A549 (cell line): ENCODE results near the gene ARAP3. TPM values are rescaled to one million over a fixed set of nuclear protein-coding genes. Genes with fewer than 3 reads are reported as not detected.

Source experiments
- ATAC-seq, 2 experiments: fragments of 200-7000 bp in 1 of 2; fragments of >200 bp in 1 of 2; cut with Nextera tagmentation in 1 of 2; cut with Tn5 transposase in 1 of 2; 3 replicates each; pipeline versions ENCODE4 v1.8.0 to v1.9.1; 2018 to 2020; ENCODE audit warnings: mild to moderate bottlenecking in 1 of 2, moderate library complexity in 1 of 2
- CTCF ChIA-PET: fragments of 300-600 bp; sonication (Branson Sonifier 250); formaldehyde crosslinking; extraction: SDS; loops from one replicate; lab custom pipeline; 2021; ENCODE audit warnings: antibody characterized with exemption, inconsistent platforms; lab: Yijun Ruan, JAX
- POLR2A ChIA-PET: fragments of 350-600 bp; formaldehyde crosslinking; extraction: SDS; loops from one replicate; lab custom pipeline; 2021; ENCODE audit warnings: antibody characterized with exemption, inconsistent platforms; lab: Yijun Ruan, JAX
- DNase-seq, 2 experiments: peaks; one replicate each; pipeline versions ENCODE4 v3.0.0 to v3.0.0-alpha.2; 2011 to 2016; ENCODE audit warnings: low read depth in 1 of 2, low spot score in 1 of 2
- FAIRE-seq: peaks from 2 replicates; lab custom pipeline; 2011; peaks lifted over from hg19 to GRCh38; lab: Jason Lieb, UNC
- H3K27ac ChIP-seq, 2 experiments: fragments of >200 bp; sonication (Bioruptor Twin); formaldehyde crosslinking; 3 replicates each; pipeline ENCODE4 v1.5.1; 2016 to 2017
- H3K4me1 ChIP-seq: fragments of >200 bp; sonication (Bioruptor Twin); formaldehyde crosslinking; 3 replicates; pipeline ENCODE4 v1.6.1; 2016
- H3K4me2 ChIP-seq: fragments of >200 bp; sonication (Bioruptor Twin); formaldehyde crosslinking; 3 replicates; pipeline ENCODE4 v1.6.1; 2016
- H3K4me3 ChIP-seq: fragments of >200 bp; sonication (Bioruptor Twin); formaldehyde crosslinking; 3 replicates; pipeline ENCODE4 v1.5.1; 2016
- H3K9me3 ChIP-seq: fragments of >200 bp; sonication (Bioruptor Twin); formaldehyde crosslinking; 3 replicates; pipeline ENCODE4 v1.6.1; 2016
- ATOH8 ChIP-seq: fragments of 250-450 bp; sonication (Bioruptor Pico); IDR thresholded peaks from 2 replicates; pipeline ENCODE4 v1.5.0; 2020; ENCODE audit warnings: low read depth, mild to moderate bottlenecking, moderate library complexity
- BHLHE40 ChIP-seq: IDR thresholded peaks from 2 replicates; pipeline ENCODE4 v1.6.1; 2012; ENCODE audit warnings: low read depth, low read length, inconsistent platforms
- CBX8 ChIP-seq: fragments of 200-600 bp; sonication (generic); IDR thresholded peaks from 2 replicates; pipeline ENCODE4 v1.6.1; 2016
- CHD2 ChIP-seq: fragments of 150-350 bp; IDR thresholded peaks from 2 replicates; pipeline ENCODE4 v1.6.1; 2014; ENCODE audit warnings: low read length; ENCODE audit not compliant: partially characterized antibody
- EHMT2 ChIP-seq: fragments of 200-600 bp; sonication (generic); IDR thresholded peaks from 2 replicates; pipeline ENCODE4 v1.6.1; 2016; ENCODE audit warnings: antibody characterized with exemption, low read depth, mild to moderate bottlenecking, moderate library complexity
- ELK1 ChIP-seq: fragments of 150-350 bp; IDR thresholded peaks from 2 replicates; pipeline ENCODE4 v1.6.1; 2014; ENCODE audit warnings: low read depth, mild to moderate bottlenecking, low read length
- EP300 ChIP-seq, 2 experiments: fragments of >200 bp; sonication (Bioruptor Twin); formaldehyde crosslinking; IDR thresholded peaks; 2 replicates in 1 of 2; 3 replicates in 1 of 2; pipeline ENCODE4 v1.6.1; 2016 to 2017
- FOXS1 ChIP-seq: fragments of 250-450 bp; sonication (Bioruptor Pico); IDR thresholded peaks from 2 replicates; pipeline ENCODE4 v1.5.0; 2020; ENCODE audit warnings: mild to moderate bottlenecking, moderate library complexity
- HDAC2 ChIP-seq: fragments of 200-600 bp; sonication (generic); IDR thresholded peaks from 2 replicates; pipeline ENCODE4 v1.6.1; 2016
- HEYL ChIP-seq: fragments of 250-450 bp; sonication (Bioruptor Pico); IDR thresholded peaks from 2 replicates; pipeline ENCODE4 v1.8.0; 2021; ENCODE audit warnings: mild to moderate bottlenecking, moderate library complexity
- HMGXB4 ChIP-seq: fragments of 250-450 bp; sonication (Bioruptor Pico); IDR thresholded peaks from 2 replicates; pipeline ENCODE4 v1.5.0; 2021; ENCODE audit warnings: mild to moderate bottlenecking, moderate library complexity, borderline replicate concordance
- MAZ ChIP-seq: fragments of 150-350 bp; IDR thresholded peaks from 2 replicates; pipeline ENCODE4 v1.6.1; 2014; ENCODE audit warnings: antibody characterized with exemption, low read depth, low read length, borderline replicate concordance
- MYC ChIP-seq: IDR thresholded peaks from 2 replicates; pipeline ENCODE4 v1.6.1; 2012; ENCODE audit warnings: mild to moderate bottlenecking, inconsistent platforms, low read length, improper control_type of control experiment, borderline replicate concordance
- NPAS2 ChIP-seq: fragments of 250-450 bp; sonication (Bioruptor Pico); IDR thresholded peaks from 2 replicates; pipeline ENCODE4 v1.8.0; 2022; ENCODE audit warnings: mild to moderate bottlenecking, moderate library complexity, borderline replicate concordance
- NR3C1 ChIP-seq: fragments of >200 bp; sonication (Bioruptor Twin); formaldehyde crosslinking; IDR thresholded peaks from 3 replicates; pipeline ENCODE4 v1.6.1; 2017
- PHF8 ChIP-seq: fragments of 200-600 bp; sonication (generic); IDR thresholded peaks from 2 replicates; pipeline ENCODE4 v1.6.1; 2016; ENCODE audit warnings: low read depth, mild to moderate bottlenecking, antibody characterized with exemption, moderate library complexity, borderline replicate concordance
- REST ChIP-seq: fragments of 200-600 bp; sonication (generic); IDR thresholded peaks from 2 replicates; pipeline ENCODE4 v1.6.1; 2016; ENCODE audit warnings: antibody characterized with exemption, mild to moderate bottlenecking, moderate library complexity
- RFX5 ChIP-seq: fragments of 450-650 bp; IDR thresholded peaks from 2 replicates; pipeline ENCODE4 v1.7.1; 2014; ENCODE audit warnings: antibody characterized with exemption, mild to moderate bottlenecking, moderate library complexity
- SMC3 ChIP-seq: fragments of >200 bp; sonication (Bioruptor Twin); formaldehyde crosslinking; IDR thresholded peaks from 3 replicates; pipeline ENCODE4 v1.6.1; 2018; ENCODE audit warnings: inconsistent platforms
- TP53 ChIP-seq: fragments of 250-450 bp; sonication (Bioruptor Pico); IDR thresholded peaks from 2 replicates; pipeline ENCODE4 v1.5.0; 2021; ENCODE audit warnings: mild to moderate bottlenecking, moderate library complexity
- ZFP36 ChIP-seq: fragments of 450-650 bp; IDR thresholded peaks from 2 replicates; pipeline ENCODE4 v1.6.1; 2014; ENCODE audit warnings: borderline replicate concordance; ENCODE audit not compliant: partially characterized antibody
- ZSCAN20 ChIP-seq: fragments of 250-450 bp; sonication (Bioruptor Pico); IDR thresholded peaks from 2 replicates; pipeline ENCODE4 v1.8.0; 2022; ENCODE audit warnings: mild to moderate bottlenecking, moderate library complexity
- WGBS: methylation state at CpG from one replicate; pipeline ENCODE4 v1.1.6; 2017; ENCODE audit errors: missing lambda C conversion rate; 5-methylcytosine and 5-hydroxymethylcytosine counted together
- polyA plus RNA-seq, 4 experiments: library from polyadenylated mRNA; depleted of rRNA in 3 of 4; stranded (reverse); fragments of >200 nt; fragmentation: RNase III in 1 of 4; extraction: RNeasy Plus Mini Kit Qiagen cat#74134 plus additional on column Dnase treatment in 1 of 4; gene quantifications; 2 replicates in 3 of 4; 3 replicates in 1 of 4; pipeline ENCODE4 v1.2.3, GENCODE V29; 2011 to 2017

ARAP3 gene
- polyA plus RNA-seq, 2 of the 4 experiments (the other 2 are of a cell fraction) = 3.0 to 6.6 TPM

- no peak for FAIRE-seq
- TF ChIP-seq ELK1 (no peak), BHLHE40 (no peak), REST (no peak), HDAC2 (no peak), CHD2 (no peak)
- ChIA-PET POLR2A (no interaction called here), CTCF (interaction anchor here (0.7 to 3.6 kb wide), 9 partner anchors 9 to 48 kb away, joined by 3 to 21 read pairs (median 5); partner anchors contain the start of gene DIAPH1)
- 86% methylated on average over 8 of the region's 9 CpGs for WGBS
- Histone ChIP-seq H3K4me2 (no peak overlapping the region), H3K9me3 (no peaks in the 10 kb centered on the region), H3K27ac (no peak overlapping the region), H3K4me1 (peaks cover 16% of the 10 kb centered on the region), H3K4me3 (no peak overlapping the region)
- no peak for ATAC-seq
- no peak for DNase-seq
These were observed 41.3 kb downstream of the ARAP3 start for GRCh38 chr5:141640698-141641097.

- no peak overlapping the region for H3K27ac ChIP-seq
- CTCF ChIA-PET = interaction anchor here (1.2 to 3.6 kb wide), 5 partner anchors 11 to 48 kb away, joined by 3 to 21 read pairs (median 5); partner anchors contain the start of gene DIAPH1
- 100% methylated on average over 3 of the region's 3 CpGs for WGBS
- no peak for ATAC-seq
- no peak for DNase-seq
- no peak overlapping the region for H3K4me3 ChIP-seq
- H3K4me1 ChIP-seq = peaks cover 22% of the 10 kb centered on the region
- FAIRE-seq = no peak
- H3K4me2 ChIP-seq = no peak overlapping the region
- no peaks in the 10 kb centered on the region for H3K9me3 ChIP-seq
- POLR2A ChIA-PET = no interaction called here
- TF ChIP-seq EHMT2 (no peak), ATOH8 (CRISPR knock-in tag) (no peak), ZFP36 (no peak), MYC (no peak), MAZ (no peak), NPAS2 (CRISPR knock-in tag) (no peak), TP53 (CRISPR knock-in tag) (no peak), NR3C1 (no peak), ZSCAN20 (CRISPR knock-in tag) (no peak), HDAC2 (no peak), SMC3 (no peak), FOXS1 (CRISPR knock-in tag) (no peak), BHLHE40 (no peak), PHF8 (no peak), CBX8 (no peak), EP300 (IDR thresholded peaks at IDR 0.05) (no peak), RFX5 (no peak), HMGXB4 (CRISPR knock-in tag) (no peak), HEYL (CRISPR knock-in tag) (no peak)
These were observed 42.0 kb downstream of the ARAP3 start for GRCh38 chr5:141640051-141640415.
